ENCODE results near the gene SGIP1.

DNA sequence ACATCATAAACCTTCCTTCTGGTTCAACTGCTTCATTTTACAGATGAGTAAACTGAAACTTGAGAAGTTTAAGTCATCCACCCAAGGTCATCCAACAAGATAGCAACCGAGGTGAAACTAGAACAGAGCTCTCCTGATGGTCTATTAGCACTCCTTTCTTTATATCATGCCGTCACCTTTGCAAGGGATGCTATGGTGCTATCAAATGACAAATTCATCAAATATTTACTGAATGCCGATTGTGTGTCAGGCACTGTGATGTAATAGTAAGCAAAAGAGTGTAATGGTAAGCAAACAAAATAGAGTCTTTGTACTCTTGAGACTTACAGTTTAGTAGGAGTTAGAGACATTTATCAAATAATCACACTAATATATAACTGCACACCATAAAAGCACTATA is 14.0 kb upstream of the SGIP1 start:
- TF ChIP-seq ZBTB7A (IDR thresholded peaks at IDR 0.05; ENCODE audit: low read depth) = no peak
- TF ChIP-seq RAD21 (IDR thresholded peaks at IDR 0.05; ENCODE audit: low read depth) = no peak
